Stimulated activated naive CD8-positive, alpha-beta T cell treated with anti-CD3 and anti-CD28 coated beads, Interleukin-15, Interleukin-2, amounts not matched to agents 100 U/mL and 50 U/mL, for 24 hours (primary cell): ENCODE results near the gene ANKS4B.
"Not testable (repeated sequence)": the region's sequence is repeated elsewhere in the genome, so short reads cannot be mapped to it uniquely, and the experiment has no call there.

Source experiments
- ATAC-seq: fragments of 150-1000 bp; cut with Tn5 transposase; one replicate; pipeline ENCODE4 v1.10.0; 2021
- DNase-seq: peaks from one replicate; pipeline ENCODE4 v3.0.0; 2021

Gene ANKS4B

GRCh38 chr16:21289789-21290188 is 56.3 kb downstream of the ANKS4B start:
- not testable (repeated sequence) for DNase-seq, ATAC-seq

- peak; percentile 80 for ATAC-seq
- DNase-seq = peak; percentile 67
Observed at GRCh38 chr16:21300309-21301167, 67.0 kb downstream of the ANKS4B start.

DNA sequence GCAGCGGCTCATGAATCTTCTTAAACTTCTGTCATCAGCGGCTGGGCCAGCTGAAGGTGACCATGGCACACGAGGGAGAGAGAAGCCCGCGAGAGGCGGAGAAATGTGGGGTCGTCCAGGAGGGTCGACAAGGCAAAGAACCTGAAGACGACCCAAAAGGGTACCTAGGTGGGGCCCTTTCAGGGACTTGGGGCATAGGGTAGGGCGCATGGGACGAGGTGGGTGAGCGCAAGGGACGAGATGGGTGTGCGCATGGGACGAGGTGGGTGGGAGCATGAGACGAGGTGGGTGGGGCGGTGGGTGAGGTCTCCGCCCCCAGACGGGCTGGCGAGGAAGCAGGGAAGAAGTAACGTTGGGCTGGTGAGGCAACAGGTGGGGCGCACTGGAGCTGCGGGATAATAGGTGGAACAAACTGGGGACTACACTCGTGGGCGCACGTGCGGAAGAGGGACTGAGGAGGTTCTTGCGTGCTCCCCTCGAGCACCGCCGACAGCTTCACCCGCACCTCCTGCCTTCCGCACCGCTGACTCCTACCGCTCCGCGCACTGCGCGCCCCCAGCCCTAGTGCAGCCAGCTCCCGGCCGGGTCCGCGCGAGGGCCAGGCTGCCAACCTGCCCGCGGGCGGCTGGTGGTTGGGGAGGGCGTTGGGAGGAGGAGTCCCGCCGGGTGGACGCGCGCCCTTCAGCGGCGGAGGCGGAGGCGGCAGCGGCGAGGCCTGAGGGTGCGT is 67.8 kb downstream of the ANKS4B start:
- peak; percentile 44 for ATAC-seq
- DNase-seq = peak; percentile 64

DNA sequence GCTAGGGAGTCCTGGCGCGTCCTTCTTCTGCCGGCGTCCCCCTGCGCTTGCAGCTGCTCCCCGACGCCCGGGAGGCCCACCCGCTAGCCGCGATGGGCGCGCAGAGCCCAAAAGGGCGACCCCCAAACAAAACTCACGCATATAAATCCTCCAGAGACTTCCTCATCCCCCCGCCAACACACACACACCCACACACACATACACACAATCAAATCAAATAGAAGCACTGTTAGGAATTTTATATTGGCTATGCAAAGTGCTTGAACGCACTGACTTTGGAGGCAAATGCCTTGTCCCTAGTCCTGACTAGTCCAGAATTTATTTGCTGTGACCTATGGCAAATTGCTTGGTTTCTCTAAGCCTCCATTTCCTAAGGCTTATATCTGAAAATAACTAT is 68.4 kb downstream of the ANKS4B start:
- DNase-seq (no peak), ATAC-seq (no peak)

DNA sequence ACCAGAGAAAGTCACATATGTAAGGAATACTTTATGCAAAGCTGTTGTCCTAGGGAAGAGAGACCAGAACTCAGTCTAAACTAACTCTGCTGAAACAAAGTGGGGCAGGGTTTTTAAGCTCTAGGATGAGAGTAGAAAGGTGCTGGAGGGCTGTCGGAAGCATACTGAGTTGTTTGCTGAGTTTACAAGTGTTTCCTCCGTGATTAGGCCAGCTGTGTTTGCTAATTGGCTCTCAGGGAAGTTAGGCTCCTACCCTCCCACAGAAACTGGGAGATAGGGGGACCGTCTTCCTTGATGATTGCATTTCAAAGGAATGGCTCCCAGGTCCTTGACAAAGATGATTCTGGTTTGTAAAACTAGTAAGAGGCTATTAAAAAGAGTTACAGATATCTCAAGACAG is 69.0 kb downstream of the ANKS4B start:
- no peak for ATAC-seq
- no peak for DNase-seq

DNA sequence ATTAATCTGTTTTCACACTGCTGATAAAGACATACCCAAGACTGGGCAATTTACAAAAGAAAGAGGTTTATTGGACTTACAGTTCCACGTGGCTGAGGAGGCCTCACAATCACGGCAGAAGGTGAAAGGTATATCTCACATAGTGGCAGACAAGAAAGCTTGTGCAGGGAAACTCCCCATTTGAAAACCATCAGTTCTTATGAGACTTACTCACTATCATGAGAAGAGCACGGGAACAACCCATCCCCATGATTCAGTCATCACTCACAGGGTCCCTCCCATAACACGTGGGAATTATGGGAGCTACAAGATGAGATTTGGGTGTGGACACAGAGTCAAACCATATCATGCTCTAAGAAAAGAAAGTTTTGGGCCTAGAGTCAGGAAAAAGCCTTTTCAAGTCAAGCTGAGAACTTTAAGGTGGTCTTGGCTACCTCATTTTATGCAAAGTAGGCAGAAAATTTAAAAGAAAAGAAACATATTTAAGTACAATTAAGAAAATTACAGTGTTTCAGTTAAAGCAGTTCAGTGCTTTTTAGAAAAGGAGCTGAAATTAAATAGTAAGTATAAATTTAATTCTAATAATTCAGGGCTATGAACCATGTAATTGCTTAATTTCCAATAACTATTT is 69.5 kb downstream of the ANKS4B start:
- no peak for DNase-seq

More for the DNA sequence above, 69.5 kb downstream of the ANKS4B start:
- no peak for ATAC-seq
